Measurements from ENCODE around the gene USHBP1. TPM values are rescaled to one million over a fixed set of nuclear protein-coding genes. Genes with fewer than 3 reads are reported as not detected.

USHBP1 gene
- total and polyA plus RNA-seq, 2 of the 13 experiments (the other 11 are each of a cell fraction or from before 2014, with no cell fraction given): 0.15 to 1.5 TPM

GRCh38 chr19:17268754-17269153 is 4.2 kb upstream of the USHBP1 start (continued):
- TF ChIP-seq, protein P1, sequence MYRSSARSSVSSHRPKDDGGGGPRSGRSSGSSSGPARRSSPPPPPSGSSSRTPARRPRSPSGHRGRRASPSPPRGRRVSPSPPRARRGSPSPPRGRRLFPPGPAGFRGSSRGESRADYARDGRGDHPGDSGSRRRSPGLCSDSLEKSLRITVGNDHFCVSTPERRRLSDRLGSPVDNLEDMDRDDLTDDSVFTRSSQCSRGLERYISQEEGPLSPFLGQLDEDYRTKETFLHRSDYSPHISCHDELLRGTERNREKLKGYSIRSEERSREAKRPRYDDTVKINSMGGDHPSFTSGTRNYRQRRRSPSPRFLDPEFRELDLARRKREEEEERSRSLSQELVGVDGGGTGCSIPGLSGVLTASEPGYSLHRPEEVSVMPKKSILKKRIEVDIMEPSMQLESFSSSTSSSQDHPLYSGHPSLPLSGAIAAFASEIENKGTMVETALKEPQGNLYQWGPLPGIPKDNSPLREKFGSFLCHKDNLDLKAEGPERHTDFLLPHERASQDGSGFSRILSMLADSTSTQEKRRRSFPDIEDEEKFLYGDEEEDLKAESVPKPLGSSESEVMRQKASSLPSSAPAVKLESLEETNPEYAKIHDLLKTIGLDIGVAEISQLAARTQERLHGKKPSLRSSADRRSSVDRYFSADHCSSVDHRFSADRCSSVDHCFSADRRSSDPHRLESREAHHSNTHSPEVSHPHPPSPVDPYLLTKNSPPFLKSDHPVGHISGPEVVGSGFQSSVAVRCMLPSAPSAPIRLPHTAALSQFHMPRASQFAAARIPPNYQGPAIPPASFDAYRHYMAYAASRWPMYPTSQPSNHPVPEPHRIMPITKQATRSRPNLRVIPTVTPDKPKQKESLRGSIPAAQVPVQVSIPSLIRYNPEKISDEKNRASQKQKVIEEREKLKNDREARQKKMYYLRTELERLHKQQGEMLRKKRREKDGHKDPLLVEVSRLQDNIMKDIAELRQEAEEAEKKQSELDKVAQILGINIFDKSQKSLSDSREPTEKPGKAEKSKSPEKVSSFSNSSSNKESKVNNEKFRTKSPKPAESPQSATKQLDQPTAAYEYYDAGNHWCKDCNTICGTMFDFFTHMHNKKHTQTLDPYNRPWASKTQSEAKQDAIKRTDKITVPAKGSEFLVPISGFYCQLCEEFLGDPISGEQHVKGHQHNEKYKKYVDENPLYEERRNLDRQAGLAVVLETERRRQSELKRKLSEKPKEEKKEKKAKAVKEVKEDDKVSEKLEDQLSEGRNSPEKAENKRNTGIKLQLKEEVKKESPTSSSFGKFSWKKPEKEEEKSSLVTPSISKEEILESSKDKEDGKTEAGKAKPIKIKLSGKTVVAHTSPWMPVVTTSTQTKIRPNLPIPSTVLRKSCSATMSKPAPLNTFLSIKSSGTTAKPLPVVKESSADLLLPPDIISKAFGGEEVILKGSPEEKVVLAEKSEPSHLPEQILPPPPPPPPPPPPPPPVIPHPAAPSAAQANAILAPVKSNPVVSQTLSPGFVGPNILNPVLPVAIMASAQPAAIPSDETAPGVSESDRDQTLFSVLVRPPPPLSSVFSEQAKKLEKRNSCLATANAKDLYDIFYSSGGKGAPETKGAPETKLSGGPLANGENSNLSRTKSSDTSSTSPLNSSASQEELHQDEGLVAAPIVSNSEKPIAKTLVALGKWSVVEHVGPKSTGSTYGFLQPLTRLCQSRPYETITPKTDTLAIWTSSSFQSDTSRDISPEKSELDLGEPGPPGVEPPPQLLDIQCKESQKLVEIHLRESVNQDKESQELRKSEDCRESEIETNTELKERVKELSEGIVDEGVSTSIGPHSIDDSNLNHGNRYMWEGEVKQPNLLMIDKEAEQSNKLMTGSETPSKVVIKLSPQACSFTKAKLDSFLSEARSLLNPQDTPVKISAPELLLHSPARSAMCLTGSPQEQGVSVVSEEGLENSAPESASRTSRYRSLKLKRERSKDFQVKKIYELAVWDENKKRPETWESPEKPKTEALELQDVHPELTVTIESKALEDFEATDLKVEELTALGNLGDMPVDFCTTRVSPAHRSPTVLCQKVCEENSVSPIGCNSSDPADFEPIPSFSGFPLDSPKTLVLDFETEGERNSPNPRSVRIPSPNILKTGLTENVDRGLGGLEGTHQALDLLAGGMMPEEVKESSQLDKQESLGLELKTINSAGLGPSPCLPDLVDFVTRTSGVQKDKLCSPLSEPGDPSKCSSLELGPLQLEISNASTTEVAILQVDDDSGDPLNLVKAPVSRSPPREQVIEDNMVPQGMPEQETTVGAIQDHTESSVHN (CRISPR knock-in tag; IDR thresholded peaks at IDR 0.05): no peak
- TF ChIP-seq ESRRA (CRISPR knock-in tag; IDR thresholded peaks at IDR 0.05; ENCODE audit: low read depth): no peak
- no peak for TF ChIP-seq ZSCAN30 (CRISPR knock-in tag; IDR thresholded peaks at IDR 0.05)
- no peak for TF ChIP-seq GTF2F1 (IDR thresholded peaks at IDR 0.05; ENCODE audit: low read length)
- TF ChIP-seq NR2C2 (CRISPR knock-in tag; IDR thresholded peaks at IDR 0.05; ENCODE audit: borderline replicate concordance): no peak
- no peak for TF ChIP-seq KLF9 (CRISPR knock-in tag; IDR thresholded peaks at IDR 0.05; ENCODE audit: low read depth)
- TF ChIP-seq ZNF263 (CRISPR knock-in tag; IDR thresholded peaks at IDR 0.05): no peak
- TF ChIP-seq JUND (CRISPR knock-in tag; IDR thresholded peaks at IDR 0.05): no peak
- no peak for TF ChIP-seq ZNF510 (CRISPR knock-in tag; IDR thresholded peaks at IDR 0.05; ENCODE audit: low read depth)
- TF ChIP-seq ZNF331 (CRISPR knock-in tag; IDR thresholded peaks at IDR 0.05): no peak

All from HepG2 (cell line).